Measurements from ENCODE around the gene LAMP1.

DNA sequence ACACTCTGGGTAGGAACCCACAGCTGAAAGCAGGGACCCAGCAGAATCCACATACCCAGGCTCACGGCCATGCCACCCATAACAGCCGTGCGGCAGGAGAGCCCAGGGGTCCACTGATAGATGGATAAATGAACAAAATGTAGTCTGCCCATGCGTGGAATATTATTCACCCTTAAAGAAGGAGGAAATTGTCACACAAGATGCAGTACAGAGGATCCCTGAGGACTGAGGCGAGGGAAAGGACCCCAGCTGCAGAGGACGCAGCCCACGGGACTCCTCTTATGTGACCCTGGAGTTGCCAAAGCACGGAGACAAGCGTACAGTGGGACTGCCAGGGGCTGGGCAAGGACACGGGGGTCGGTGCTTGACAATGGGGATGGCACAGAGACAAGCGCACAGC lies 56.2 kb downstream of the LAMP1 start:
- TF ChIP-seq CTCF (conservative IDR thresholded peaks at IDR 0.05), result no peak
- no peak for TF ChIP-seq ZFX (IDR thresholded peaks at IDR 0.05)

Data from C4-2B (cell line).